Lower leg skin (tissue), 4 donors: ENCODE results near the gene CCDC184. TPM values are rescaled to one million over a fixed set of nuclear protein-coding genes. Genes with fewer than 3 reads are reported as not detected.

Experiments used
- DNase-seq, 2 donors: peaks; one replicate each; pipeline ENCODE4 v3.0.0-alpha.2; 2019; ENCODE audit warnings: low spot score in 2 of 2
- H3K4me3 ChIP-seq: fragments of 200-600 bp; sonication (generic); 2 replicates; pipeline ENCODE4 v1.5.1; 2017; ENCODE audit warnings: mild to moderate bottlenecking, low read depth; ENCODE audit not compliant: poor library complexity, severe bottlenecking
- CTCF ChIP-seq, 3 donors: fragments of 450-650 bp; IDR thresholded peaks; one replicate each; pipeline ENCODE4 v1.5.1; 2016; ENCODE audit warnings: antibody characterized with exemption in 3 of 3, mild to moderate bottlenecking in 3 of 3, moderate library complexity in 2 of 3
- POLR2A ChIP-seq, 2 donors: fragments of 450-650 bp; IDR thresholded peaks; one replicate each; pipeline ENCODE4 v1.6.1; 2016 to 2017; ENCODE audit warnings: antibody characterized with exemption in 2 of 2, mild to moderate bottlenecking in 1 of 2, moderate library complexity in 1 of 2
- WGBS, 2 donors: methylation state at CpG; one replicate each; pipeline ENCODE4 v1.1.5; 2018; 5-methylcytosine and 5-hydroxymethylcytosine counted together
- intact Hi-C: fragments of 100-400 bp; cut with DNase I; formaldehyde crosslinking; loops from one replicate; pipeline ENCODE4 v1.15.0; 2023; ENCODE audit warnings: low total_unique reads
- total RNA-seq, 4 donors: library from RNA; depleted of rRNA; stranded (reverse); fragments of >200 nt; gene quantifications; one replicate each; pipeline ENCODE4 v1.1.0, GENCODE V29; 2016

Gene CCDC184
- total RNA-seq, 4 donors from 2014 or later = 0.13 to 0.36 (median 0.22) TPM; not detected in 1

- WGBS, 2 donors = 47 to 59% methylated on average over 1 of the region's 1 CpG
- no peak overlapping the region for H3K4me3 ChIP-seq
- intact Hi-C loops = no loop called here
- TF ChIP-seq CTCF (IDR thresholded peaks at IDR 0.05) (no peak), POLR2A (IDR thresholded peaks at IDR 0.05) (no peak)
- no peak for DNase-seq
These were observed 11.4 kb downstream of the CCDC184 start for GRCh38 chr12:48194799-48195201.

- peak in 1 of 2 donors; percentile 25 for DNase-seq
- TF ChIP-seq CTCF (IDR thresholded peaks at IDR 0.05) (no peak), POLR2A (IDR thresholded peaks at IDR 0.05) (no peak)
- peak overlapping the region; percentile 78 for H3K4me3 ChIP-seq
- intact Hi-C loops = no loop called here
- WGBS, 2 donors = 0% methylated on average over 10 of the region's 10 CpGs
These were observed 14.1 kb downstream of the CCDC184 start for GRCh38 chr12:48197549-48197970.

- peak overlapping the region; percentile 78 for H3K4me3 ChIP-seq
- 1% methylated on average over 31 to 38 of the region's 39 CpGs for WGBS, 2 donors
- TF ChIP-seq POLR2A (IDR thresholded peaks at IDR 0.05) (peak in 1 of 2 donors; percentile 45), CTCF (IDR thresholded peaks at IDR 0.05) (no peak)
- peak; percentile 95 to 99 for DNase-seq
- intact Hi-C loops = no loop called here
These were observed 14.7 kb downstream of the CCDC184 start for GRCh38 chr12:48197971-48198671.

GRCh38 chr12:48198672-48198971 is 15.2 kb downstream of the CCDC184 start:
- H3K4me3 ChIP-seq = peak overlapping the region; percentile 78
- TF ChIP-seq POLR2A (IDR thresholded peaks at IDR 0.05) (no peak), CTCF (IDR thresholded peaks at IDR 0.05) (no peak)
- DNase-seq = peak; percentile 18 to 86
- WGBS, 2 donors = 9 to 19% methylated on average over 12 to 26 of the region's 26 CpGs
- intact Hi-C loops = no loop called here

- TF ChIP-seq CTCF (IDR thresholded peaks at IDR 0.05) = no peak
- TF ChIP-seq POLR2A (IDR thresholded peaks at IDR 0.05) = no peak
- WGBS, 2 donors = 63 to 71% methylated on average over 10 of the region's 10 CpGs
- DNase-seq = no peak
- intact Hi-C loops = no loop called here
- peak overlapping the region; percentile 78 for H3K4me3 ChIP-seq
These were observed 15.5 kb downstream of the CCDC184 start for GRCh38 chr12:48198985-48199384.

GRCh38 chr12:48199774-48200221 is 16.4 kb downstream of the CCDC184 start:
- no peak for DNase-seq

More at GRCh38 chr12:48199774-48200221, 16.4 kb downstream of the CCDC184 start:
- H3K4me3 ChIP-seq = no peak overlapping the region
- 59 to 80% methylated on average over 3 of the region's 3 CpGs for WGBS, 2 donors
- intact Hi-C loops = no loop called here
- TF ChIP-seq POLR2A (IDR thresholded peaks at IDR 0.05) (no peak), CTCF (IDR thresholded peaks at IDR 0.05) (no peak)
